Retinal pigment epithelial cell (primary cell): ENCODE measurements around the gene HAPLN1.

ENCODE experiments used
- DNase-seq: peaks from one replicate; pipeline ENCODE4 v3.0.0-alpha.2; 2010; ENCODE audit warnings: low read depth
- H3K4me3 ChIP-seq: 2 replicates; pipeline ENCODE4 v1.5.1; 2011; ENCODE audit warnings: mild to moderate bottlenecking, low read length, control low read depth, moderate library complexity
- TF ChIP-seq, protein P1 (sequence below): conservative IDR thresholded peaks from 2 replicates; pipeline ENCODE4 v1.5.1; 2011; ENCODE audit warnings: low read depth, low read length, control low read depth, inconsistent platforms

The HAPLN1 gene

DNA sequence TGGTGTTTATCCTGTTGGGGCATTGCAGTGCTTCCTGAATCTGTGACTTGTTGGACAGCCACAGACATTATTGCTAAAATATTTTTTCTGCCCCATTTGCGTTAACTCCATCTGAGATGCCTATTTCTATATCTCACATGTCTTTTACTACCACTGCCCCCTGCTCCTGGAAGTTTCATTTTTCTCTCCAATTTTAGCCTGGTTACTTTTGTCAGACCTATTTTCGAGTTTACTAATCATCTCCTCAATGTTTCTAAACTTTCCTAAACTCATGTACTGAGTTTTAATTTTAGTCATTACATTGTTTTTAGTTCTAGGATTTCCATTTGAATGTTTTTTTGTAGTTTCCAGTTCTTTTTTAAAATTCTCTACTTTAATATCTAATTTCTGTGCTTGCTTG lies 17.6 kb downstream of the HAPLN1 start:
- no peak for DNase-seq
- H3K4me3 ChIP-seq: no peak overlapping the region
- TF ChIP-seq, protein P1, sequence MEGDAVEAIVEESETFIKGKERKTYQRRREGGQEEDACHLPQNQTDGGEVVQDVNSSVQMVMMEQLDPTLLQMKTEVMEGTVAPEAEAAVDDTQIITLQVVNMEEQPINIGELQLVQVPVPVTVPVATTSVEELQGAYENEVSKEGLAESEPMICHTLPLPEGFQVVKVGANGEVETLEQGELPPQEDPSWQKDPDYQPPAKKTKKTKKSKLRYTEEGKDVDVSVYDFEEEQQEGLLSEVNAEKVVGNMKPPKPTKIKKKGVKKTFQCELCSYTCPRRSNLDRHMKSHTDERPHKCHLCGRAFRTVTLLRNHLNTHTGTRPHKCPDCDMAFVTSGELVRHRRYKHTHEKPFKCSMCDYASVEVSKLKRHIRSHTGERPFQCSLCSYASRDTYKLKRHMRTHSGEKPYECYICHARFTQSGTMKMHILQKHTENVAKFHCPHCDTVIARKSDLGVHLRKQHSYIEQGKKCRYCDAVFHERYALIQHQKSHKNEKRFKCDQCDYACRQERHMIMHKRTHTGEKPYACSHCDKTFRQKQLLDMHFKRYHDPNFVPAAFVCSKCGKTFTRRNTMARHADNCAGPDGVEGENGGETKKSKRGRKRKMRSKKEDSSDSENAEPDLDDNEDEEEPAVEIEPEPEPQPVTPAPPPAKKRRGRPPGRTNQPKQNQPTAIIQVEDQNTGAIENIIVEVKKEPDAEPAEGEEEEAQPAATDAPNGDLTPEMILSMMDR: no peak

GRCh38 chr5:83701886-83702285 lies 18.8 kb downstream of the HAPLN1 start:
- no peak for DNase-seq

DNA sequence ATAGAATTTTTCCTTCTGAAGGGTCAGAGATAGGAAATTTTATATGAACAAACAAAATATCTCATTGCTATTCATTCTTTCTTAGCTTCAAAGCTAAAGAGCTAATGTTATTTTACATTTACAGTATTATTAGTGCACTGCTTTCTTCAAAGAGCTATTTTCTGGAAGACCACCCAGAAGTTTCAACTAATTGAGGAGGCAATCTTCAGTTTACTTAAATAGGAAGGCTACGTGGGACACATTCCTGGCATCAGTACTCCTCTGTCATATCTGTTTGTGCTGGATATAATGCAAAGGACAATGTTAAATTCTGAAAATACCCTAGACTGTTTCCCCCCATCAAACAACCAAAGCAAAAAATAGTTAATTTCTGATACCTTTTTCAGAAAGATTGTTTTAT lies 30.8 kb downstream of the HAPLN1 start:
- H3K4me3 ChIP-seq: no peak overlapping the region
- no peak for DNase-seq
- TF ChIP-seq, protein P1: no peak

More at GRCh38 chr5:83701886-83702285, 18.8 kb downstream of the HAPLN1 start:
- no peak overlapping the region for H3K4me3 ChIP-seq
- TF ChIP-seq, protein P1: no peak

- H3K4me3 ChIP-seq: no peak overlapping the region
- TF ChIP-seq, protein P1: no peak
- no peak for DNase-seq
Measured at GRCh38 chr5:83688281-83688680, 32.4 kb downstream of the HAPLN1 start.

- no peak overlapping the region for H3K4me3 ChIP-seq
- DNase-seq: no peak
- TF ChIP-seq, protein P1: no peak
Measured at GRCh38 chr5:83687124-83687619, 33.5 kb downstream of the HAPLN1 start.

DNA sequence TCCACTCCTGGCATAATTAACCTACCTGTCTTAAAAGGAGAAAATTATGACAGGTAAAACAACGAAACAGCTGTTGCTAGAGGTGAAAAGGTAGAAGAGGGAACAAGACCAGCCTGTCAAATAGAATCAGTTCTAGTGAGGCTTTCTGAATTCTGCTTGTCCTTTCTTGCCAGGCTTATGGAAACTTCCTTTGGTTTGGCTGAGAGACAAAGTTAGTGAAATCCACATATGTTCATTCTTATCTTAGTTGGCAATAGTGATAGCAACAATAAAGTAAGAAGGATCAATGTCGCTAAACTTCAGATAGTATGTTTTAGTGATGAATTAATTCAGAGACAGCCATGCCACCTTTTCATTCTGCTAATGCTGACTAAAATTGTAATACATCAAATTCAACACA lies 34.4 kb downstream of the HAPLN1 start:
- TF ChIP-seq, protein P1: no peak
- no peak overlapping the region for H3K4me3 ChIP-seq
- no peak for DNase-seq

- DNase-seq: no peak
- no peak overlapping the region for H3K4me3 ChIP-seq
- TF ChIP-seq, protein P1: no peak
Measured at GRCh38 chr5:83683836-83684235, 36.8 kb downstream of the HAPLN1 start.
